ENCODE data around the gene ETV7.

The ETV7 gene

DNA sequence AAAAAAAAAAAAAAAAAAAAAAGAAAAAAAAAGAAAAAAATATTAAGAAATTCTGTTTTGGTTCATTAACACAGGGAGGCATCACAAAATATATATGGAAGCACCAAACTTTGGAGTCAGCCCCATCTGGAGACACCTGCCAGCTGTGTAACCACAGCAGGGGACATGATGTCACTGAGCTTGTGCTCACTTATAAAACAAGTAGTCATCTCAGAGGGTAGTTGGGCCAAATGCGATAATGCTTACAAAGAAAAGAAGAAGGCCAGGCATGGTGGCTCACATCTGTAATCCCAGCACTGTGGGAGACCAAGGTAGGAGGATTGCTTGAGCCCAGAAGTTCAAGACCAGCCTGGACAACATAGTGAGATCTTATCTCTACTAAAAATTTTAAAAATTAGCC lies 49.7 kb downstream of the ETV7 start:
- DNase-seq = no peak

DNA sequence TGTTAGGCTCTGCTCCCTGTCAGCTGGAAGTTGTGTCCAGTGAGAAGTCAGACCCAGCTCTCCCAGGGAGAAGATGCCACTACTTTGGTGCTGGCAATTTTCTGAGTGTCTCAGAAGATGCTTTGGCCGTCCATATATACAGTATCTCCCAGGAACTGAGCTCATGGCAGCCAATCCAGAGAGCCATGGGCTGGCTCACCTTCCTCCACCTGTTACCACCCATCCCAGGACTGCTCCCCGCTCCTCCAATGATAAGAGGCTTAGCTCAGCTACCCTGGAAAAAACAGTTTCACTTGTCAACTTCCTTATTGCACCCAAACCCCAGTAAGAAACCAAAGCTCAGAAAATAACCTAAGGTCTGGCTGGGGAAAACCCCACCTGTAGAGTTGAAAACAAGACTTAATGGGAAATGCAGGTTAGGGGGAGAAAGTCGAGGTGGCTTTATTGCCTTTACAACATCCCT lies 50.7 kb downstream of the ETV7 start, which contains the start of gene BNIP5:
TSS of gene BNIP5 (minus strand) at position 110 of the 463 bp plus-strand sequence. CDS start 6,198 bp downstream, outside the sequence.
- no peak for DNase-seq

DNA sequence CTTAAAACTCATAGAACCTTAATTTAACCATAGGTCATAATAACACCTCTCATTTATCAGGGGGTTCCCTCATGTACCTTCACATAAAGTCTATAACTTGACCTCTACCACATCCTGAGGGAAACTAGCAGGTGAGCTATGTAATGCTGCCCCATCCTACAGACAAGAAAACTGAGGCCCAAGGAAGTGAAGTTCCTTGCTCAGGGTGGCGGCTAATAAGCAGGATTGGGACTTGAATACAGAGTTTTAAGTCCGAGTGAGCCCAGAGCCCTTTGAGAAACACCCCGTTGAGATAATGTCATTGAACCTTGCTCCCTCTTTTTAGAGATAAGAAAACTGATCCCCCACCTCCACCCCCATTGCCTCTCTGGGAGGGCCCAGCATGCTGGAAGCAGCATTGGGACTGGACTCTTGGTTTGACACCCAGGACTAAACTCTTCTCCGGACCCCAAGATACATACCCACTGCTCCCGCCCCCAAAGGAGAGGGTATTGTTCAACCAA lies 51.2 kb downstream of the ETV7 start:
- no peak for DNase-seq

DNA sequence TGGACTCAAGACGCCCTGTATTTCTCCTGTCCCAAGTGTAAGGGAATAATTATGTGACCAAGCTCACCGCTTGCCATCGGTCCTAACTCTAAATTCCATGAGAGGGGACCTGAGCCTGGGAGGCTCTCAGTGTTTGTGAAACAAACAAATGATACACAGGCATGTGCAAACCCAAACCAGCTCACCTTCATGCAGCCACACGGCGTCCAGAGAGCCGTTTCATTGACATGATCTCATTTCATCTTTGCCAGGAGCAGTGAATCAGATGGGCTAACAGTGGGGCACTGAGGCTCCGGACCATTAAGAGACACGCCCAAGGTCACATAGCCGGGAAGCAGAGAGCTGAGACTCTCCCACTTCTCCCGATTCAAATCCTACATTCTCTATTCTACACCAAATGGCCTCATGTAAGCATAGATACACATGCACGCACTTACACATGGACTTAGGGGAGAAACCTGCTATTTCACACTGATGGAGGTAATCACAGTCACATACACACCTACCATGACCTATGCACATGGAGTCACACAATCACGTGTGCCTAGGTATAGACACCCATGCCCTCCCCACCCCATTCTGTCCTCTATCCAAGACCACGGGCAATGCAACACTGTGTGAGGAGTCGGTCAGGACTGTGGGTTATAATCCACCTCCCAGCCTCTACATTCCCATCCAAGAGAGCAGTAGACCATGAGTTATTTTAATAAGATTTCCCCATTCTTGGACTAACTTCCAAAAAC lies 51.8 kb downstream of the ETV7 start:
- no peak for DNase-seq

DNA sequence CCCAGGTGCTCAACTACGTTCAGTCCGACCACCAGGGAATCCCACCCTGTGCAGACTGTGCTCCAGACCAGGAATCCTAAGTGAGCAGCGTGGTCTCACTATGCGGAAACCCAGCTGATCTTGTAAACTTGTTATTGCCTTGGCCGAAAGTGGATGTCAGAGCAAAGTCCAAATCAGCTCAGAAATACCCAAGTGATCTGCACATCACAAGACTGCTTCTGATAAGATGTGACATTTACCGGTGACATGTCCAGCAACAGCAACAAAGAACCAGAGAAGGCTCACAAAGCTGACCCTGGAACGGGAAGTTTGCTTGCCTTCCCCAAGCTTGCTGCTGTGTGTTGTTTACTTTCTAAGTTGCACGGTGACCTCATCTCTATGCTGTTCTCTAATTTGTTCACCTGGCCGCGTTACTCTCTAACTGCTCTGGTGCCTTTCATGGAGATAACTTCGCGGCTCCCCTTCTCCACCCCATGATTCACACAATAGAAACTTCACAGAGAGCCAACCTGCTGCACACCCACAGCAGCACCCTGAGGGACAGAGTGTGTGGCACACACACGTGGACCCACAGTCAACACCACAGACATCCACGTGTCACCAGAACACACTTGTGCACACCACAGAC lies 52.5 kb downstream of the ETV7 start:
- DNase-seq = no peak

DNA sequence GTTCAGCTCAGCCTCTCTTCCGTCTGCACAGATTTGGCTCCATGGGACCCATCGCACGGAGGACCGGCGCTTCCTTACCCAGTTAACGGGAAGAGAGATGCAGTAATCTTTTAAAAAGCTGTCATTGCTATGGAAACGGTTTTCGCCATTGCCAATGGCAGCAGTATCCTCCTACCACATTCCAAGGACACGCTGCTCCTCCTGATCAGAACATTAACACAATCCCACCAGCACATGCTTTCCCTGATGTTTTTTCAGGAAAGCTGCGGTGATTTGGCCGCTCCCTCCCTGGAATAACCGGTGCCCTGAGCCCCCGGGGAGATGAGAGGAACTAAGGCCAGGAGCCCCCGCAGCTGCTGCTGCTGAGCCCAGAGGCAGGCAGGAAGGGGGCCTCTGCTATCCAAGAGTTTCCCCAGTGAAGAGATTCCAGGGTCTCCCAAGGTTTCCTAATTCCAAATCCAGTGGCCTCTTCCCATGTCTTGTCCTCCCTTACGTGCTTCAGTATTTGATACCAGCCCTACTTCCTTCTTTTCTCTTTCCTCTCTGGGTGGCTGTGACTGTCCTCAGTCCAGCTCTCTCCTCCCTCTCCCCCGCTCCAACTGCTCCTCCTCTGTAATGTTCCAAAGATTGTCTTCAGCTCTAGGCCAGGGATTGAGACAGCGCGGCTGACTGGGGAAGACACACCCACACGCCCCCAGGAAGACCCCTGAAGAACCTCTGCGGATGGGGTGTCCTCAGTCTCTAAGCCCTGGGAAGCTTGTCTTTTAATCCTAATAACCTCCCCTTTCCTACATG lies 53.3 kb downstream of the ETV7 start:
- DNase-seq = no peak

DNA sequence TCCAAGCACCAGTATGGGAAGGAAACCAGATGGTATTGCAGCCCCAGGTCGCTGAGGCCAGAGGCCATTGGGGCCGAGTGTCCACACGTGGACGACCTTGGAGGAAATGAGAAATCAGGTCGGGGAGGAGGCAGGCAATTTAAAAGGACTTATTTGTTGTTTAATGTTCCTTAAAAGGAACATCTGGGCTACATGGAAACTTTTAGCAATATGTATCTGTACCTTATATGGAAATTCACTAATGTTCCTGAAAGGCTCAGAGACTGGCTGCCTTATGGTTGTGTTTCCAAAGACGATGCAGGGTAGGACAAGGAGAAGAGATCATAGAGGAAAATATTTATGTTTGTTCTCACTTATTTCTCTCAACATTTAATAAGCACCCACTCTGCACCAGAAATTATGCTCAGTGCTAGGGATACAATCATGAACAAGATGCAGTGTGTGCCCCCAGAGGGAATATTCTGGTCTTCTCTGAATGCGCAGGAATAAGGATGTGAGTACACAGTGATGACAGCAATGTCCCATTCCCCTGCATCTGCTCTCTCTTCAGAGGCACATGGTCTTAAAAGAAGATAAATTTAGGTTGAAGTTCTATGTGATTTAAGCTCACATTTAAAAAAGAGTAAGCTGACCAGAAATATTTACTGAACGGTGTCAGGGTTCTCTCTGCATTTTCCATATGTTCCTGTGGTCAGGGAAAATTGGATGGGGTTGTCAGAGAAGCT lies 54.1 kb downstream of the ETV7 start:
- no peak for DNase-seq

DNA sequence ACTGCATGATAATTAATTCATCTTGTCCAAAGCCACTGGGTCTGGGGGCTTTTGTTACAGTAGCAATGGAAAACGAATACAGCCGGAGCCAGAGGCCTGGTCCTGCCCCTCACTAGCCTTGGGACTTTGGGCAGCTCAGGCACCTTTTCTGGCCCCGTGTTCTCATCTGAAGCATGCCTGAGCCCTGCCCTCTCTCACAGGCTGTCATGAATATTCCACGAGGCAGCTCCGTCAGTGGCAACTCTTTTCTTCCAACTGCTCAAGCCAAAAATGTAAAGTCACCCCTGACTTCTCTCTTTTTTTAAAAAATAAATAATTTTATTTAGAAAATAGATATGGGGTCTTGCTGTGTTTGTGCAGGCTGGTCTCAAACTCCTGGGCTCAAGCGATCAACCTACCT lies 56.1 kb downstream of the ETV7 start:
- DNase-seq = no peak

DNA sequence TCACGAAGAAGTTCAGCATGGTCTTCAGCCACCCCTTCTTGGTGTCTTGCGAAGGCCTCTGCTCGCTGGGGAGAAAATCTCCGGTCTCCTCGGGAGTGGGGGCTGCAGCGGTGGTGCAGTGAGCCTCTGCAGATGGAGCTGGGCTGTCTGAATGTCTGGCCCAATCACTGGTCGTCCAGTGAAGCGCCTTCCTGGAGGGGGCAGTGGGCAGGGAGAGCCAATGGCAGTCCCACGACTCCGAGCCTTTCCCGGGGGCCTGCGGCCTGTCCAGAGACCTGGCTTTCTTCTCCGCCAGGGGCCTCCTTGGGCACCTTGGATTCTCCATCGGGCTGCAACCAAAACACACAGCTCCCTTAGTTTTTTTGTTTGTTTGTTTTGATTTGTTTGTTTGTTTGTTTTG lies 57.1 kb downstream of the ETV7 start:
- no peak for DNase-seq

DNA sequence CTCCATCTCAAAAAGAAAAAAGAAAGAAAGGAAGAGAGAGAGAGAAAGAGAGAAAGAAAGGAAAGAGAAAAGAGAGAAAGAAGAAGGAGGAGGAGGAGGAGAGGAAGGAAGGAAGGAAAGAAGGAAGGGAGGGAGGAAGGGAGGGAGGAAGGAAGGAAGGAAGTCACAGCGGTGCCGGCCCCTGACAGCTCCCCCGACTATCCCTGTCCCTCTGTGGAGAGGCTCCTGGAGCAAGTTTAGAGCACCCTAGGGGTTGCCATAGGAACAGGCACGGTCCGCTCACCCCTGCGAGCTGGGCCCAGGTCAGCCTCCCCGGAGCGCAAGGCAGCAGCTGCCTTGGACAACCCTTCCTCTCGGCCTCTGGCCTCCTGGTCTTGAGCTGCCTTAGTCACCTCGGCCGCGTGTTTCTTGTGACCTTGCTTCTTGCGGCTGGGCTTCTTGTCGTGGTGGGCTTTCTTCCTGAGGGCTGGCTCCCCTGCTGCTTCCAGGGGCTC lies 57.6 kb downstream of the ETV7 start:
- DNase-seq = no peak

DNA sequence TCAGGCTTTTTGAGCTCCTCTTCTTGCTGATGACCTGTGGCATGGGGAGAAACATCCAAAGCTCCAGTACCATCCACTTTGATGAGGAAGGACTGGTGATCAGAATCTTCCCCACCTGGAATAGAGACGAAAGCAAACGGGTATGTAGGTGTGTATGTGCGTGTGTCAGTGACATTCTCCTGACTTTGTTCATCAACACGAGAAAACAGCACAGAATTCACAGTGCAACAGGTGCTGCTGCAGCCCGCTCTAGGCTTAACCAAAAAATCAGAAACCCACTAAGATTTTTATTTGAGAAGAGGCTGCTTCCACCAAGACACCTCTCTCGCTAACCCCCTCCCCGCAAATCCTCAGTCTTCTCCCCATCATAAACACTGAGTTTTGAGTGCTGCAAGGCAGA lies 58.9 kb downstream of the ETV7 start:
- no peak for DNase-seq

DNA sequence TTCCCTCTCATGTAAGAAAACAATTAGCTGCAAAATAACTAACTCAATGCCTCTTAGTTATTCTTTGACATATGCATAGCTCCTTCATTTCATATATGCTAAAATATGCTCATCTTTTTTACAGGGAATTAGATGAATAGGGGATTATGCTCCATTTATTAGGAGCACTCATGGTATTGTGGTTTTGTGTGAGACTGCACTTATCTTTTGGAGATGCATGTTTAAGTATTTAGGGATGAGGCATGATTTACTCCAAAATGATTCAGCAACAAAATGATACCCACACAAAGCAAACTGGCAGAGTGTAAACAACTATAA lies 59.6 kb downstream of the ETV7 start:
- DNase-seq = no peak

DNA sequence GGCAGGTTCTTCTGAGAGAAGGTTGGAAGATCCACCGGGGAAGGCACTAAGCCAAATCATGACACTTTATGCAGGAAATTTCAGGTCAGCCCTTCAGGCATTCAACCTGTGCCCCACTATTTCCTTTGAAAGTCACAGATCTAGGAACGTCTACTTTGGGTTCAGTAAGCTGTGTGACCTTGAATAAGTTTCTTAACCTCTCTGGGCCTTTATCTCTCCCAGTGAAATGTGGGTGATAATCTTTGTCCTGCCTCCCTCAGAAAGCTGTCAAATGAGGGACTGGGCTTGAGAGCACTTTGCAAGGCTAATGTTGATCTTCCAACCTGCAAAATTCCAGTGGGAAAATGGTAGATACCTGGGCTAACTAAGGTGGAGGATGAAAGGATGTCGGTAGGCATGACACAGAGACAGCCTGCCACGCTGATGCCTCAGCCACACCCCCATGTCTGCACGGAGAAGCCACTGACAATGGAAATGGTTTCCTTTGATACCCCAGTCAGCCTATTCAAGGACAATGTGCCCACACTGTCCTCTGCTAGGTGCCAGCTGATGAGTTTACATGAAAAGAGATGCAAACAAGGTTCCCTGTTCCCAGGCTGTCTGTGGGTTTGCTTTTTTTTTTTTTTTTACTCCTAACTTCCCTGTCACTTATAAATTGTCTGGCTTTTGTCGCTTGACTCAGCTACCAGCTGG lies 60.1 kb downstream of the ETV7 start:
- DNase-seq = no peak

DNA sequence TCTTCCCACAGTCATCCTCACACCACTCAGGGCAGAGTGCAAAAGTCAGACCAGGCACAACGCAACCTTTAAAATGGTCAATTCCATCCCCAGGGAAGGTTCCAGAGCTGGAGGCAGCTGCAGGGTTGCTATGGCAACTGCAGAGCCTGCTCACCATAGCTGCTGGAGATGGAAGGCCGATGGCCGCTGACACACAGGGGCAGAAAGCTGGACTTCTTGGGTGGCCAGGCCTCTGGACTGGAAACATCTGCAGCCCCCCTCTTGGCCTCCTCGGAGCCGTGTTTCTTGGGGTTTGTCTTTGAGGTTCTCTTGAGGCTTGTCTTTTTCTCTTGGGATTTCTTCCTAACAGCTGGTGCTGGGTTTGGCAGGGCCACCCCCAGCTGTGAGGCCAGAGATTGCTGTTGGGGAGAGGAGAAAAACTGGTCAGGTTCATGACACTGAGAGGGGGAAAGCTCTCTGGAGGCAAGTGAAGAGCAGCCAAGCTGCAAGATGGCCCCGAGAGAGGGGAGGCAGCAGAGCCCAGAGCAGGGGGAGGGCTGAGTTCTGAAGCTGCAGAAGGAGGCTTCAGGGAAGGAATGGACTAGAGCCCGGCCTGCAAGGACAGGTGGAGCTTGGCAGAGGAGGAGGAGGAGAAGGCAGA lies 61.0 kb downstream of the ETV7 start:
- DNase-seq = peak; percentile 30

DNA sequence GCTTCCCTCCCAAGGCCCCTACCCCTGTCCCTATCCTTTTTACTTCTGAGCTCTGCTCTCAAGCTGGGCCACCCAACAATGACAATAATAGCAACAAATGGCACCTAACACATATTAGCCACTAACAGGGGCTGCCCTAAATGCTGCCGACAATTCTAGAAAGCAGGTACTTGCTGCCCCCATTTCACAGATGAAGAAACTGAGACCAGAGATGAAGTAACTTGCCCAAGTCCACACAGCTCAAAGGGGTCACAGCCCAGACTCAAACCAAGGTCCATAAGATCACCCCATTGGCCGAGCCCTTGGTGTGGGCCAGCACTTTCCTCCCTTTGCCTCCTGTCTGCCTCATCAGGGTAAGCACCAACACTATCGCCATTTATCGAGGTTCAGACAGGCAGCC lies 62.8 kb downstream of the ETV7 start:
- no peak for DNase-seq

DNA sequence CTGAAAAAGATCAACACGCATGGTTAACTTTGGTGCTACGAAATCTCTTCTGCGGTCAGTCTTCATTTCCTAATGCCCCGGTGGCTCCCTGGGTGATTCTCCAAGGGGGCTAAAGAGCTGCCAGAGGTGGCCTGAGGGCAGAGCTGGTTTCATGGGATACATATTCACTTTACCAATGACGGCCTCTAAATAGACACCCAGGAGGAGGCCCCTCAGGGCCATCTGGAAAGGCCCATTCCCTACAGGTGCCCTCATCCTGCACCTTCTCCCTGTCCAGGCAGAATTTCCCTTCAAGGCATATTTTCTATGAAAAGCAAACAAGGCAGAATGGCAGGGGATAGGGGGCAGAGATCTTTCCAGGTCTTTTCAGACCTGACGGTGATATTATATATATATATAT lies 63.3 kb downstream of the ETV7 start:
- no peak for DNase-seq

DNA sequence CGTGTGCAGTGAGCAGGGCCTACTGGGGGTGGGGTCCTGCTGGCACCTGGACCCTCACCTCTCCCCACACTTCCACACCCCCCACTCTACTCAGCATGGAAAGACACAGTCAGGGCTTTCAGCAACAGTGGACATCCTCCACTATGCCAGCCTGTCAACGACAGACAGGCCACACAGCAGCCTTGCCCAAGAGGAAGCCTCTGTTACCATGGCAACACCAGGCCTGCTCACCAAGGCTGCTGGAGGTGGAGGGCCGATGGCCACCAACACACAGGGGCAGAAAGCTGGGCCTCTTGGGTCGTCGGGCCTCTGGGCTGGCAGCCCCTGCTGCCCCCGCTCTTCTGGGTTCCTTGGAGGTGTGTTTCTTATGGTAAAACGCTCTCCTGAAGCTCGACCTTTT lies 64.4 kb downstream of the ETV7 start:
- DNase-seq = peak; percentile 30

DNA sequence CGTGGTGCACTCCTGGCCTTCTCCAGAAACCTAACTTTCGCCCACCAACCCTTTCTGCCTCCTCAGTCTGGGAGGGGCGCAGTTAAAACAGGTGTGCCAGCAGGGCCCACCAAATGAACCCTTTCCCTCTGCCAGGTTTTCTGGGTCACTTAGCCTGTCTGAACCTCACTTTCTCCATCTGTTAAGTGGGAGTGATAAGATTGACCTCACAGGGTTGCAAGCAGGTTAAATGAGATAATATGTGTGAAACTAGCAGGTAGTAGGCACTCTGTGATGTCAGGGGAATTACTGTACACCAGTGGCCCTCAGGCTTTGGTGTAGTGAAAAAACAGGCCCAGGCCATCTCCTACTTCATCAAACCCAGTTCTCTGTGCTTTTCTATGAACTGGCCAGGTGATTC lies 64.9 kb downstream of the ETV7 start:
- no peak for DNase-seq

DNA sequence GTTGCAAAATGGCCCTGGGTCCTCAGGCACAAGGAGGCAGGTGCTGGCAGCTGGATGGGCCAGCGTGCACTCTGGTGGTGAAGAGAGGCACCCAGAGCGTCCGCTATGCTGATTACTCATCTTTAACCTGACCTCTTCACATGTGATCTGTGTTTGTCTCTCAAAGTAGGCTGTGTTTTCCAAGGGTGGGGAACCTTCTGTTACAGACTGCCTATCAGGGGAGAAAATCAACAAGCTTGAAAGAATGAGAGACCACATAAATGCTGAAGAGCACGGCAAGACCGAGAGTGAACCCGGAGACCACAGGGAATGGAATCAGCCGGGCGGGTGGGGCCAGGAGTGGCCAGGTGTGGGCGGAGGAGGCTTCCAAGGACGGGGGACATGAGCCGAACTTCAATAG lies 67.0 kb downstream of the ETV7 start:
- DNase-seq = no peak

DNA sequence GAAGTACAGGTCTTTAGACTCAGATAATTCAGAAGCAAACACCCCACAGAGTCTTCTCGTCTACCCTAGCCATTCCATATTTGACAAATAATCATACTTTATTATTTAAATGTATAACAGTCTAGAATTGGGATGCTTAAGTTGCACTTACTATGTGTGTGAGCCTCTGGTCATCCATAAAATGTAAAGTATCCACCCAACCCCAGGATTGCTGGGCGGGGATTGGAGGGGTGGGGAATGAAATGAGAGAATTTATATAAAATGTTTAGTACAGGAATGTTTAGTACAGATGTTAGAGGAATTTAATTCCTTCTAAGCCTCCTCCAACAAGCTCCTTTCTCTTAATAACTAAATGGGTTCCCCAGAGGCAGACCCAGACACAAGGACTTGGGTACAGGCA lies 67.6 kb downstream of the ETV7 start:
- no peak for DNase-seq

DNA sequence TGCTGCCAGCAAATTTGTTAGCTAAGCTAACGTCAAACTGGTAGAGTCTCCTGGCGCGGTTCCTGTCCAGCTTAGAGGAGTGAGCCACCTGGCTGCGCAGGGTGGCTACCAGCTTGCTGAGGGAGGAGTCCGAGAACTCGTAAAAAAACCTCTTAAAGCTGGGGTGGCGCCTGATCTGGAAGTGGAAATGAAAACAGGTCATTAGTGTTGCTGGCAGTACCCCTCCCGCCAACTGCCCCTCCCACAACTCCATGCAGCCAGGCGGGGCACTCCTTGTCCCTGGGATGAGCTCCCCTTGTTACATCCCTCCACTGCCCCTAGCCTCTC lies 68.1 kb downstream of the ETV7 start:
- peak; percentile 91 for DNase-seq
